ENCODE data around the gene TLR1. TPM values are rescaled to one million over a fixed set of nuclear protein-coding genes. Genes with fewer than 3 reads are reported as not detected.
A peak's percentile ranks its signal among the peaks of the same experiment; 100 is the strongest.
"Not testable (repeated sequence)": the region's sequence is repeated elsewhere in the genome, so short reads cannot be mapped to it uniquely, and the experiment has no call there.

TLR1 gene
- total and polyA plus RNA-seq, 5 donors from 2014 or later: 6.1 to 13.3 (median 7.7) TPM

DNA sequence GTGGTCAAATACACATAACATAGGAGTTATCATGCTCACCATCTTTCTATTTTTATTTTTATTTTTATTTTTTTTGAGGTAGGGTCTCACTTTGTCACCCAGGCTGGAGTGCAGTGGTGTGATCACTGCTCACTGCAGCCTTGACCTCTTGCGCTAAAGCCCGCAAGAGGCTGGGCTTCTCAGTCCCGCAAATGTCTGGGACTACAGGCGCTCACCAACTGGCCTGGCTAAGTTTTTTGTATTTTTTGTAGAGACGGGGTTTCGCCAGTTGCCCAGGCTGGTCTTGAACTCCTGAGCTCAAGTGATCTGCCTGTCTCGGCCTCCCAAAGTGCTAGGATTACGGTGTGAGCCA lies 21.5 kb downstream of the TLR1 start:
- no peak overlapping the region for H3K27ac Mint-ChIP-seq
- no peaks in the 10 kb centered on the region for H3K4me1 ChIP-seq (ENCODE audit: control insufficient read depth, insufficient read depth, low read length, poor library complexity, severe bottlenecking)
- DNase-seq: no peak
- no peak overlapping the region for H3K4me3 Mint-ChIP-seq
- no peak overlapping the region for H3K4me3 ChIP-seq (ENCODE audit: low read depth, low read length)
- peaks cover 18% of the 10 kb centered on the region for H3K27me3 Mint-ChIP-seq
- H3K9me3 Mint-ChIP-seq: peaks cover 0 to 2% (median 0%) of the 10 kb centered on the region in 7 donors
- H3K36me3 ChIP-seq (ENCODE audit: control insufficient read depth, insufficient read depth, low read length): no peaks in the 10 kb centered on the region
- H3K36me3 Mint-ChIP-seq: no peaks in the 10 kb centered on the region
- ATAC-seq (ENCODE audit: low read depth in 2 of 2): no peak
- no peaks in the 10 kb centered on the region for H3K9me3 ChIP-seq (ENCODE audit: control insufficient read depth in 2 of 2, low read length in 2 of 2)
- peaks cover 4% of the 10 kb centered on the region for H3K27me3 ChIP-seq (ENCODE audit: control insufficient read depth, insufficient read depth, low read length)
- peaks cover 2 to 7% (median 3%) of the 10 kb centered on the region in 4 donors for H3K4me1 Mint-ChIP-seq
- no peak overlapping the region for H3K27ac ChIP-seq (ENCODE audit: insufficient read depth, low read length, poor library complexity, severe bottlenecking)

DNA sequence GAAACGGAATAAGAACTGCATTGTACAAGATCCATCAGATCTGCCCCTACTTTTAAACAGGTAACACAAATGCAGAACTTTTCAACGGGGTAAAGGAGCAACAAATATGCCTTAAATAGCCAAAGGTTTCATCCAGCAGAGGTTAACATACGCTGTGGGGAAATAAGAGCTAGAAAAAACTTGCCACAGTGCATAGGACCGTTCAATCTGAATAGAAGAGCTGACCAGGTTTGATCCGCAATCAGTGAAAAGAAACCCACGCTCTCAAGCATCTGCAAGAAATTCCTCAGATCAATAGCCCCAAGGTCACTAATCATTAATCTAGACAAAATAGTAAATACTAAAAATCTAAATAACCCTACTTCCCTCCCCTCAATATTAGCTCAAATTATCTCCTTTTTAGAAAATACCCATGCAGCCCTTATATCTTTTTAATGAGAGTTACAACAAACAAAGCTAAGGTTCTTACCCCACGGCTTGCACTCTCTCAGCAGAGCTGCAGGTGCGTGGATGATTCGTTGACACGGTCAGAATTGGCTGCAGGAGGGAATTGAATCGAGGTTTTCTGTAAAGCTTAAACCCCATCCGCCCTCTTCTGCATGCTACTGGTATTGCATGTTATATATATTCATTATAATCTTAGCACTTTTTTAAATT lies 22.0 kb downstream of the TLR1 start, which contains the start of gene TLR10:
TSS of gene TLR10 (minus strand) at position 539 of the 657 bp plus-strand sequence. CDS start 7,400 bp downstream, outside the sequence.
- Mint-ChIP-seq H3K27ac (peak within 1 kb of the TSS in 1 of 3 donors; percentile 32), H3K9me3 (peaks cover 0 to 2% (median 0%) of the 10 kb centered on the region in 7 donors), H3K27me3 (peaks cover 18% of the 10 kb centered on the region), H3K4me1 (peaks cover 2 to 7% (median 3%) of the 10 kb centered on the region in 4 donors), H3K36me3 (no peaks in the 10 kb centered on the region), H3K4me3 (peak within 1 kb of the TSS in 2 of 4 donors; percentile 42 to 73)
- ATAC-seq (ENCODE audit: low read depth in 2 of 2) (peak; percentile 71 to 76), DNase-seq (peak; percentile 9 to 81 (median 46))
- Histone ChIP-seq H3K4me3 (ENCODE audit: low read depth, low read length) (no peak within 1 kb of the TSS), H3K9me3 (ENCODE audit: control insufficient read depth in 2 of 2, low read length in 2 of 2) (no peaks in the 10 kb centered on the region), H3K36me3 (ENCODE audit: control insufficient read depth, insufficient read depth, low read length) (no peaks in the 10 kb centered on the region), H3K27me3 (ENCODE audit: control insufficient read depth, insufficient read depth, low read length) (peaks cover 4% of the 10 kb centered on the region), H3K27ac (ENCODE audit: insufficient read depth, low read length, poor library complexity, severe bottlenecking) (no peak within 1 kb of the TSS), H3K4me1 (ENCODE audit: control insufficient read depth, insufficient read depth, low read length, poor library complexity, severe bottlenecking) (no peaks in the 10 kb centered on the region)

DNA sequence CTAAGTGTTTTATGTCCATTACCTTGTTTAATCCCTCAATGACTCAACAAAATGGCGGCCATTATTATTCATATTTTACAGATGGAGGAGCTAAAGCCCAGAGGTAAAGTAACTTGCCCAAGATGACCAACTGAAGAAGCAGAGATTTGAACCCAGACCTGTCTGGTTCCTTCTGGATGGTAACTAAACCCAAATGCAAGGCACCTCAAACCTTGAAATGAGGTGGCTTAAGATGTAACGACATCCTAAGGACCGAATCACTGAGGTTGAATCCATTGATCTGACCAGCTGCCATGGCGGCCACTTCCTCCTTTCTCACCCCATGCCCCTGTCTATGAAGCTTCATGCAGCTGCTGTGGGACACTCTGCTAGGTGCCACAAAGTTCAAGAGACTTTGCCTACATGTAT lies 22.7 kb downstream of the TLR1 start:
- Mint-ChIP-seq H3K4me3 (no peak overlapping the region), H3K27ac (peak overlapping the region in 1 of 3 donors; percentile 15), H3K36me3 (no peaks in the 10 kb centered on the region), H3K27me3 (peaks cover 18% of the 10 kb centered on the region), H3K9me3 (peaks cover 0 to 2% (median 0%) of the 10 kb centered on the region in 7 donors), H3K4me1 (peaks cover 2 to 7% (median 3%) of the 10 kb centered on the region in 4 donors)
- no peaks in the 10 kb centered on the region for H3K4me1 ChIP-seq (ENCODE audit: control insufficient read depth, insufficient read depth, low read length, poor library complexity, severe bottlenecking)
- no peaks in the 10 kb centered on the region for H3K36me3 ChIP-seq (ENCODE audit: control insufficient read depth, insufficient read depth, low read length)
- no peaks in the 10 kb centered on the region for H3K9me3 ChIP-seq (ENCODE audit: control insufficient read depth in 2 of 2, low read length in 2 of 2)
- no peak for ATAC-seq (ENCODE audit: low read depth in 2 of 2)
- H3K4me3 ChIP-seq (ENCODE audit: low read depth, low read length): no peak overlapping the region
- DNase-seq: no peak
- H3K27ac ChIP-seq (ENCODE audit: insufficient read depth, low read length, poor library complexity, severe bottlenecking): no peak overlapping the region
- peaks cover 6% of the 10 kb centered on the region for H3K27me3 ChIP-seq (ENCODE audit: control insufficient read depth, insufficient read depth, low read length)

DNA sequence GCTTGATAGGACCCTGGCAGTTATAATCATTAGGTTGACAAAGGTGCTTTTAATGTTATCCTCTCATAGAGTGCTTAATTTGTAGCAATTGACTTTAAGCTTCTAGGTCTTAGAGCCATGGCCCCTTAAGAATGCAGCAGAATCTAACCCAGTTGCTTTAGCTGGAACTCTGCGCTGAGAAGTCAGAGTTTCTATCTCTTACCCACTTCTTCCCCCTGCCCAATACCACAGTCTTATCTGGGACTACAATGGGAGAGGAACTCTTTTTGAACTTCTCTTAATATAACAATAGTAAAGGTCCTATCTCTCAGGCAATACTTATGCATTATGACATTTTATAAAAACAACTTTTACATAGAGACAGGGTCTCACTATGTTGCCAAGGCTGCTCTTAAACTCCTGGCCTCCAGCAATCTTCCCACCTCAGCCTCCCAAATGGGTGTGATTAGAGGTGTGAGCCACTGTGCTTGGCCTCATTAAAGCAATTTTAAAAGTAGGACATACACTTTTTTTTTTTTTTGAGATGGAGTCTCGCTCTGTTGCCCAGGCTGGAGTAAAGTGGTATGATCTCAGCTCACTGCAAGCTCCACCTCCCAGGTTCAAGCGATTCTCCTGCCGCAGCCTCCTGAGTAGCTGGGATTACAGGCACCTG lies 23.6 kb downstream of the TLR1 start:
- Mint-ChIP-seq H3K27ac (peak overlapping the region in 1 of 3 donors; percentile 24), H3K4me3 (no peak overlapping the region), H3K9me3 (peaks cover 0 to 2% (median 0%) of the 10 kb centered on the region in 7 donors), H3K36me3 (no peaks in the 10 kb centered on the region), H3K27me3 (peaks cover 13% of the 10 kb centered on the region), H3K4me1 (peaks cover 2 to 7% (median 3%) of the 10 kb centered on the region in 4 donors)
- Histone ChIP-seq H3K9me3 (ENCODE audit: control insufficient read depth in 2 of 2, low read length in 2 of 2) (no peaks in the 10 kb centered on the region), H3K4me1 (ENCODE audit: control insufficient read depth, insufficient read depth, low read length, poor library complexity, severe bottlenecking) (no peaks in the 10 kb centered on the region), H3K27me3 (ENCODE audit: control insufficient read depth, insufficient read depth, low read length) (peaks cover 6% of the 10 kb centered on the region), H3K36me3 (ENCODE audit: control insufficient read depth, insufficient read depth, low read length) (no peaks in the 10 kb centered on the region), H3K27ac (ENCODE audit: insufficient read depth, low read length, poor library complexity, severe bottlenecking) (no peak overlapping the region), H3K4me3 (ENCODE audit: low read depth, low read length) (no peak overlapping the region)
- ATAC-seq (ENCODE audit: low read depth in 2 of 2) (no peak), DNase-seq (no peak)

DNA sequence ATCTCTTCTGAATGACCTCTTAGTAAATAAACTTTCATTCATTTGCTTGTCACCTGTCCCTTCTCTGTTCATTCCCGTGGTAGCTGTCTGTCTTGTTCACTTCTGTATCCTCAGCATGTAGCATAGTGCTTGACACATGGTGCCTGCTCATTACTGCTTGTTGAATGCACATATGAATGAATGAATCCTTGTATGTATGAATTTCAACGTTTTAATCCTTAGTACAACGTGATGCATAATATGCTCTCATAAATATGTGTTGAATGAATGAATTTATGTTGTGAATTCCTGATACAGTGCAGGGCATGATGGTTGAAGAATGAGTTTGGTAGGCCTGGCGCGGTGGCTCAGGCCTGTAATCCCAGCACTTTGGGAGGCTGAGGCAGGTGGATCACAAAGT lies 24.8 kb downstream of the TLR1 start:
- Mint-ChIP-seq H3K27ac (no peak overlapping the region), H3K27me3 (peaks cover 5% of the 10 kb centered on the region), H3K36me3 (no peaks in the 10 kb centered on the region), H3K9me3 (peaks cover 0 to 2% (median 0%) of the 10 kb centered on the region in 7 donors), H3K4me1 (peaks cover 2 to 7% (median 3%) of the 10 kb centered on the region in 4 donors), H3K4me3 (no peak overlapping the region)
- Histone ChIP-seq H3K27ac (ENCODE audit: insufficient read depth, low read length, poor library complexity, severe bottlenecking) (no peak overlapping the region), H3K4me3 (ENCODE audit: low read depth, low read length) (no peak overlapping the region), H3K36me3 (ENCODE audit: control insufficient read depth, insufficient read depth, low read length) (no peaks in the 10 kb centered on the region), H3K27me3 (ENCODE audit: control insufficient read depth, insufficient read depth, low read length) (peaks cover 8% of the 10 kb centered on the region), H3K4me1 (ENCODE audit: control insufficient read depth, insufficient read depth, low read length, poor library complexity, severe bottlenecking) (no peaks in the 10 kb centered on the region), H3K9me3 (ENCODE audit: control insufficient read depth in 2 of 2, low read length in 2 of 2) (no peaks in the 10 kb centered on the region)
- no peak for ATAC-seq (ENCODE audit: low read depth in 2 of 2)
- DNase-seq: no peak

DNA sequence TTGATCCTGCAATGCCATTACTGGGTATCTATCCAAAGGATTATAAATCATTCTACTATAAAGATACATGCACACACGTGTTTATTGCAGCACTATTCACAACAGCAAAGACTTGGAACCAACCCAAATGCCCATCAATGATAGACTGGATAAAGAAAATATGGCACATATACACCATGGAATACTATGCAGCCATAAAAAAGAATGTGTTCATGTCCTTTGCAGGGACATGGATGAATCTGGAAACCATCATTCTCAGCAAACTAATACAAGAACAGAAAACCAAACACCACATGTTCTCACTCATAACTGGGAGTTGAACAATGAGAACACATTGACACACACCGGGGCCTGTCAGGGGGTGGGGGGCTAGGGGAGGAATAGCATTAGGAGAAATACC lies 26.7 kb downstream of the TLR1 start:
- not testable (repeated sequence) for H3K4me3 ChIP-seq (ENCODE audit: low read depth, low read length); H3K36me3 ChIP-seq (ENCODE audit: control insufficient read depth, insufficient read depth, low read length); H3K9me3 Mint-ChIP-seq; H3K4me3 Mint-ChIP-seq; H3K27ac ChIP-seq (ENCODE audit: insufficient read depth, low read length, poor library complexity, severe bottlenecking); H3K36me3 Mint-ChIP-seq; DNase-seq; H3K9me3 ChIP-seq (ENCODE audit: control insufficient read depth in 2 of 2, low read length in 2 of 2); ATAC-seq (ENCODE audit: low read depth in 2 of 2); H3K4me1 ChIP-seq (ENCODE audit: control insufficient read depth, insufficient read depth, low read length, poor library complexity, severe bottlenecking); H3K4me1 Mint-ChIP-seq
- peaks cover 20% of the 10 kb centered on the region for H3K27me3 ChIP-seq (ENCODE audit: control insufficient read depth, insufficient read depth, low read length)
- Mint-ChIP-seq H3K27me3 (peaks cover 17% of the 10 kb centered on the region), H3K27ac (peak overlapping the region in 1 of 3 donors; percentile 27)

DNA sequence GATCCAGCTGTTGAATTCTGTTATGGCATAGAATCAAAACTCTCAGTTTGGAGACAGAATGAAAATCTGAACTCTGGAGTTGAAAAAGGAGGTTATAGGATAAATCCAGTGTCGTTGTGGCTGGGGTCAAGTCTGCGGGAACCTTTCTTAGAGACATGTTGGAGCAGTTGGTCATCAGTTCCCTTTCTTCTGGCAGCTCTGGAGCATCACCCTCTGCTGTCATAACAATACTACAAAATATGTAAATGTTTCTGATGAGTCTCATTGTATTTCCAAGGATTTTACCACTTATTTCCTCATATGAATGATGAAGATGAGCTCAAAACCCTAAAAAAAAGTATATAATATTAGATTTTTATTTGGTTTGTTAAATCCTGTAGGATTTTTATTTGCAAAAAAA lies 29.3 kb downstream of the TLR1 start:
- no peaks in the 10 kb centered on the region for H3K4me1 Mint-ChIP-seq
- no peak overlapping the region for H3K27ac ChIP-seq (ENCODE audit: insufficient read depth, low read length, poor library complexity, severe bottlenecking)
- peaks cover 0 to 9% (median 1%) of the 10 kb centered on the region in 7 donors for H3K9me3 Mint-ChIP-seq
- H3K9me3 ChIP-seq (ENCODE audit: control insufficient read depth in 2 of 2, low read length in 2 of 2): no peaks in the 10 kb centered on the region
- H3K27me3 Mint-ChIP-seq: peaks cover 17% of the 10 kb centered on the region
- H3K27ac Mint-ChIP-seq: no peak overlapping the region
- H3K4me3 ChIP-seq (ENCODE audit: low read depth, low read length): no peak overlapping the region
- no peaks in the 10 kb centered on the region for H3K4me1 ChIP-seq (ENCODE audit: control insufficient read depth, insufficient read depth, low read length, poor library complexity, severe bottlenecking)
- ATAC-seq (ENCODE audit: low read depth in 2 of 2) (no peak), DNase-seq (no peak)
- no peaks in the 10 kb centered on the region for H3K36me3 ChIP-seq (ENCODE audit: control insufficient read depth, insufficient read depth, low read length)
- peaks cover 20% of the 10 kb centered on the region for H3K27me3 ChIP-seq (ENCODE audit: control insufficient read depth, insufficient read depth, low read length)
- H3K36me3 Mint-ChIP-seq: no peaks in the 10 kb centered on the region
- H3K4me3 Mint-ChIP-seq: no peak overlapping the region

Data from CD4-positive, CD25-positive, alpha-beta regulatory T cell (primary cell).